ENCODE results near the gene JDP2. TPM values are rescaled to one million over a fixed set of nuclear protein-coding genes. Genes with fewer than 3 reads are reported as not detected.

The JDP2 gene
- total RNA-seq, 1 donor from 2014 or later, result 43.5 TPM

GRCh38 chr14:75402867-75403413, 24.9 kb upstream of the JDP2 start:
- Histone ChIP-seq H3K36me3 (ENCODE audit: control insufficient read depth, insufficient read depth, low read length) (no peaks in the 10 kb centered on the region), H3K4me3 (ENCODE audit: low read depth, low read length) (no peak overlapping the region), H3K27me3 (ENCODE audit: control insufficient read depth, insufficient read depth, low read length) (no peaks in the 10 kb centered on the region)
- no peak for DNase-seq (ENCODE audit: low read depth)
- TF ChIP-seq, protein P1, sequence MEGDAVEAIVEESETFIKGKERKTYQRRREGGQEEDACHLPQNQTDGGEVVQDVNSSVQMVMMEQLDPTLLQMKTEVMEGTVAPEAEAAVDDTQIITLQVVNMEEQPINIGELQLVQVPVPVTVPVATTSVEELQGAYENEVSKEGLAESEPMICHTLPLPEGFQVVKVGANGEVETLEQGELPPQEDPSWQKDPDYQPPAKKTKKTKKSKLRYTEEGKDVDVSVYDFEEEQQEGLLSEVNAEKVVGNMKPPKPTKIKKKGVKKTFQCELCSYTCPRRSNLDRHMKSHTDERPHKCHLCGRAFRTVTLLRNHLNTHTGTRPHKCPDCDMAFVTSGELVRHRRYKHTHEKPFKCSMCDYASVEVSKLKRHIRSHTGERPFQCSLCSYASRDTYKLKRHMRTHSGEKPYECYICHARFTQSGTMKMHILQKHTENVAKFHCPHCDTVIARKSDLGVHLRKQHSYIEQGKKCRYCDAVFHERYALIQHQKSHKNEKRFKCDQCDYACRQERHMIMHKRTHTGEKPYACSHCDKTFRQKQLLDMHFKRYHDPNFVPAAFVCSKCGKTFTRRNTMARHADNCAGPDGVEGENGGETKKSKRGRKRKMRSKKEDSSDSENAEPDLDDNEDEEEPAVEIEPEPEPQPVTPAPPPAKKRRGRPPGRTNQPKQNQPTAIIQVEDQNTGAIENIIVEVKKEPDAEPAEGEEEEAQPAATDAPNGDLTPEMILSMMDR (IDR thresholded peaks at IDR 0.05; ENCODE audit: insufficient read depth, low read length, poor library complexity, severe bottlenecking), result no peak

DNA sequence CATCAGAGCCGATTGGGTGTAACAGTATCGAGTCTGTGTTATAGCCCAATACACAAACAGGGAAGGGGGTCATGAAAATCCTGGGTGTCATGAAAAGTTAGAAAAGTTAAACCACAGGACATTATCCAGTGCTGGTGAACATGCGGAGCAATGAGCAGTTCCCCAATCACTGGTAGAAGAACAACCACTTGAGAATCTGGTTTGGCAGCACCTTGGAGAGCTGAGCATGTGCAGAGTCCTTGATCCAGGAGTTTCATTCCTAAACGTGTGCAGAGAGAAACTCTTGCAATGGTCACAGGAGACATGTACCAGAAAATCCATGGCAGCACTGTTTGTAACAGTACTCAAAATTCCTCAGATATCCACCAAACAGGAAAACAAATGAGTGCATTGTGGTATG, 23.0 kb upstream of the JDP2 start:
- H3K27me3 ChIP-seq (ENCODE audit: control insufficient read depth, insufficient read depth, low read length), result no peaks in the 10 kb centered on the region
- TF ChIP-seq, protein P1 (IDR thresholded peaks at IDR 0.05; ENCODE audit: insufficient read depth, low read length, poor library complexity, severe bottlenecking), result no peak
- no peak for DNase-seq (ENCODE audit: low read depth)

DNA sequence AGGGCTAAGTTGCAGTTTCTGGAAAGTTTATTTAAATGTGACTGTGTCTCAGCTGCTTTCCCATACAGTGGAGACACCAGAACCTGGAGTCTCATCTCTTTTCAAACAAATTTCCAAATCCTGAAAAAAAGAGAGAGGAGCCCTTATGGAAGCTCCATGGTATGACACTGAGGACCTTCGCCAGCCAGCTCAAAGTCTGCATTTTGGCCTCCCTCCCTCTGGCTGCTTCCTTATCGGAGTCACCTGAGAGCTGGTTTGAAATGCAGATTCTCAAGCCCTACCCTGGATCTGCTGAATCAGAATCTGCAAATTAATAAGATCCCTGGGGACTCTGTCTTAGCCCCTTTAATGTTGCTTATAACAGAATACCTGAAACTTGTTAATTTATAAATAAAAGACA, 21.7 kb upstream of the JDP2 start:
- TF ChIP-seq, protein P1 (IDR thresholded peaks at IDR 0.05; ENCODE audit: insufficient read depth, low read length, poor library complexity, severe bottlenecking), result no peak
- no peak for DNase-seq (ENCODE audit: low read depth)
- no peak overlapping the region for H3K4me3 ChIP-seq (ENCODE audit: low read depth, low read length)
- no peaks in the 10 kb centered on the region for H3K36me3 ChIP-seq (ENCODE audit: control insufficient read depth, insufficient read depth, low read length)
- no peaks in the 10 kb centered on the region for H3K27me3 ChIP-seq (ENCODE audit: control insufficient read depth, insufficient read depth, low read length)

More for the DNA sequence above, 23.0 kb upstream of the JDP2 start:
- Histone ChIP-seq H3K4me3 (ENCODE audit: low read depth, low read length) (no peak overlapping the region), H3K36me3 (ENCODE audit: control insufficient read depth, insufficient read depth, low read length) (no peaks in the 10 kb centered on the region)

GRCh38 chr14:75406856-75407255, 21.0 kb upstream of the JDP2 start:
- no peaks in the 10 kb centered on the region for H3K36me3 ChIP-seq (ENCODE audit: control insufficient read depth, insufficient read depth, low read length)
- H3K4me3 ChIP-seq (ENCODE audit: low read depth, low read length), result no peak overlapping the region
- TF ChIP-seq, protein P1 (IDR thresholded peaks at IDR 0.05; ENCODE audit: insufficient read depth, low read length, poor library complexity, severe bottlenecking), result no peak
- H3K27me3 ChIP-seq (ENCODE audit: control insufficient read depth, insufficient read depth, low read length), result no peaks in the 10 kb centered on the region
- no peak for DNase-seq (ENCODE audit: low read depth)

- TF ChIP-seq, protein P1 (IDR thresholded peaks at IDR 0.05; ENCODE audit: insufficient read depth, low read length, poor library complexity, severe bottlenecking), result no peak
- H3K27me3 ChIP-seq (ENCODE audit: control insufficient read depth, insufficient read depth, low read length), result no peaks in the 10 kb centered on the region
- H3K36me3 ChIP-seq (ENCODE audit: control insufficient read depth, insufficient read depth, low read length), result no peaks in the 10 kb centered on the region
- no peak for DNase-seq (ENCODE audit: low read depth)
- H3K4me3 ChIP-seq (ENCODE audit: low read depth, low read length), result no peak overlapping the region
Measured at GRCh38 chr14:75409316-75410205, 18.3 kb upstream of the JDP2 start.
